NCI-H146 (cell line): ENCODE results near the gene ARHGAP10.
"Not testable (repeated sequence)": the region's sequence is repeated elsewhere in the genome, so short reads cannot be mapped to it uniquely, and the experiment has no call there.

Experiments
- DNase-seq: peaks from one replicate; lab custom pipeline; 2025; lab: John Stamatoyannopoulos, UW

Gene ARHGAP10

DNA sequence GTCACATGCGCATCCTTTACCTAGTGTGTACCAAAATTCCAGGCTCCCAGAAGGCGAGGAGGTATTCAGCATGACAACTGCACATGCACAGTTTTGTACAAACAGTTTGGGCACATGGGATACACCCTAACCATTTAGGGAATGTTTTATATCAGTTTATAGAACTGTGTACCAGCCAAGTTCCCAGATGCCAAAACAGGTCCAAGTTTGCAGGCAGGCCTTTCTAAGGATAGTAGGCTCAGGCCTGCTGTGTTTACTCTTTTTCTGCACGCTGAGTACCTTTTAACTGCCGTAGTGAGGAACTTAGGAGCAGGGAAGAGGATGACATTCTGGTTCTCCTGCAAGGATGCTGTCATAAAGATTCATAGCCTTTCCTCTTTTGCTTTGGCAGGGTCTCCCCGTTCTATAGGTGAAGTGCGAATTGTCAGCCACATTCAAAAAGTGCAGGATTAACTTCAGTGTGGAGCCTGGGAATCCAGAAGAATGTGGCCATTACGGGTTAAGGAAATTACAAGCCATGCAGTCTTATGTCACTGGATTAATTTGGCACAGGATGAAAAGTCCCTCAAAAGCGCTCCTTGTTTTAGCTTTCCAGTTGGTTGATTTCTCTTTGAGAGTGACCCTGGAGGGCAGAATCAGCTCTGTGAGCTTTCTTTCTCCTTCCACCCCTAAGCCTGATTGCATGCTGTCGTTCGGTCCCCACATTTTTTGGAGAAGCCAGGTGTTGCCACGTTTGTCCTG is 259.8 kb downstream of the ARHGAP10 start:
- no peak for DNase-seq

DNA sequence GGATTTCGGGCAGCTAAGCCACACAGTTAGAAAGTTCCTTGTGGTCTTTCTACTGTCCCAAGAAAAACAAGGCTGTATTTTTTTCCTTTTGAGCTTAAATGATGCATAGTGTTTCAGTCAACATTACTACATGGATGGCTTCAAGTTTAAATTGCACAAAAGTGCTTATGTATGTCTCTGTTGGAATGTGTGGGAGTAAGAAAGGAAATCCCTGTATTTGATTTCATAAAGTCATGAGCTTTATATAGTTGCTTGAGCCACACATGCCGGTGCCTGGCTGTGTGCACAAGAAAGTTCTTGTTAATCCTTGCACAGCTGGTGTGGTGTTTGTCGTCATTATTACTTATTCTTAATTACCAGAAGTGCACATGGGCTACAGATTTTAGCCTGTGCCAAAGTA is 262.2 kb downstream of the ARHGAP10 start:
- DNase-seq = no peak

DNA sequence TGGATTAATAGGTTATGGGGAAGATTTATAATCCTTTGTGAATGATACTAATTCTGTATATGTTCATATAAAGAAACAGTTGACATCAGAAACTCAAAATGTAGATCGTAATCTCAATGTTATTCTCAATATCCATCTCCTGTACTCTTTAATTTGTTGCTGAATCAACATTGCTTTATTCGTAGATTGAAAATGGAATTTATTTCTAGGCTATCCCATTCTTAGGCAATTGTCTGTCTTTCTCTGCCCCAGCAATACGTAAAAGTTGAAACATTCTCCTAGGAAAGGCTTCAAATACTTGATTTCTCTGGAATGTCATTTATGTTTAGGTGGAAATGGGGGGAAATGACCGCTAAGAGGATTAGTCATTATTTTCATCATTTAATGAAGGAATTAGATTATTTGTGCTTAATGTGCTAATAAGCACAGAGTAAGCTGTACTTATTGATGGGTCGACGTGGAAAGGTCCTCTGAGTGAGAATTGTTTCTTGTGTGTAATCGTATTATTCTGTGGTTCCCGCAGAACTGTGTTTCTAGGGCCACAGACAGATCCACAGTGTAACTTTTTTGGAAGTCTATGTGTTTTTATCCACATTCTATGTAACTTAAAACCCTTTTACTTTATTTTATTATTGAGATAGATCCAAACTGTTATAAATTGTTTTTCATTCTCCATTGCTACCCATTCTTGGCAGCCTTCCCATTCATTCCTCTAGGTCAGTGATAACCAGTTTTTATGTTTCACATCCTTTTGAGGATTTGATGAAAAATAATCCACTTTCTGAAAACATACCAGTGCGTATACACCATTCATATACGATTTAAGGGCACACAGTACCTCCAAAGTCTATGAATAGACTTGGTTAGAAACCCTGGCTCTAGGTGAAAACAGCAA is 262.9 kb downstream of the ARHGAP10 start:
- no peak for DNase-seq

DNA sequence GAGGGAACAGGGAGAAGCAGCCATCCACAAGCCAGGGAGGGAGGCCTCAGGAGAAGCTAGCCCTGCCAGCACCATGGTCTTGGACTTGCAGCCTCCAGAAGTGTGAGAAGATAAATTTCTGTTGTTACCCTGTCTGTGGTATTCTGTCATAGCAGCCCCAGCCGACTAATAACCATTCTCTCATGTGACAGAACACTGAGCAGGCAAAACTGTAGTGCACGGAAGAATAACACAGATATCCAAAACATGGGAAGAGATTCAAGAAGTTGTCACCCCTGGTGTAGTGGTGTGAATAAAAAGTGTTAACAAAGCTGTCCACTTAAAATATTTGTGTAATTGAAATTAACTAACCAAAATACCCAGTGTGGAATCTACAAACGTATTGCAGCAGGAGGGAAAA is 265.0 kb downstream of the ARHGAP10 start:
- DNase-seq = no peak

DNA sequence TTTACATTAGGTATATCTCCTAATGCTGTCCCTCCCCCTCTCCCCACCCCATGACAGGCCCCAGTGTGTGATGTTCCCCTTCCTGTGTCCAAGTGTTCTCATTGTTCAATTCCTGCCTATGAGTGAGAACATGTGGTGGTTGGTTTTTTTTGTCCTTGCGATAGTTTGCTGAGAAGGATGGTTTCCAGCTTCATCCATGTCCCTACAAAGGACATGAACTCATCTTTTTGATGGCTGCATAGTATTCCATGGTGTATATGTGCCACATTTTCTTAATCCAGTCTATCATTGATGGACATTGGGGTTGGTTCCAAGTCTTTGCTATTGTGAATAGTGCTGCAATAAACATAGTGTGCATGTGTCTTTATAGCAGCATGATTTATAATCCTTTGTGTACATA is 268.1 kb downstream of the ARHGAP10 start:
- DNase-seq = not testable (repeated sequence)

DNA sequence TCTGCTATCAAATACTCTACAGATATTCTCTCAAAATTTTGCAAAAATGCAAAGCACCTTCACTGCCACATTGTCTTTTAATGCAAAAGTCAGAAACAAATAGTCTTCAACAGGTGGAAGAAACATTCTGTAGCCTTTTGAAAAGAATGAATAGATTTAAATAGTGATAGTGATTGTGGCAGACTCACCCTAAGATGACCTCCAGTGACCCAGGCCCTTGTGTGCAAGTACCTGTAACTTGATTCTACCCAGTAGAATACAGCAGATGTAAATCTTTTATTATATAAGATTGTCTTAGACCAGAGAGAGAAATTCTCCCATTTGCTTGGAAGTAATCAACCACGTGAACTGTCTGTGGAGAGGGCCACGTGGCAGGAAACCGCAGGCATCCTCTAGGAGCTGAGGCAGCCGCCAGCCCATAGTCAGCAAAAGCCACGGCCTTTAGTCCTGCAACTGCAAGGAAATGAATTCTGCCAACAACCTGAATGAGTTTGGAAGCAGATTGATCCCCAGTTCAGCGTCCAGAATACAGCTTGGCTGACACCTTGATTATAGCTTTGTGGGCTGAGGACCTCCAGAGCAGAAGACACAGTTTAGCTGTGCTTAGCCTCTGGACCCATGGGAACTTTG is 272.5 kb downstream of the ARHGAP10 start:
- no peak for DNase-seq

DNA sequence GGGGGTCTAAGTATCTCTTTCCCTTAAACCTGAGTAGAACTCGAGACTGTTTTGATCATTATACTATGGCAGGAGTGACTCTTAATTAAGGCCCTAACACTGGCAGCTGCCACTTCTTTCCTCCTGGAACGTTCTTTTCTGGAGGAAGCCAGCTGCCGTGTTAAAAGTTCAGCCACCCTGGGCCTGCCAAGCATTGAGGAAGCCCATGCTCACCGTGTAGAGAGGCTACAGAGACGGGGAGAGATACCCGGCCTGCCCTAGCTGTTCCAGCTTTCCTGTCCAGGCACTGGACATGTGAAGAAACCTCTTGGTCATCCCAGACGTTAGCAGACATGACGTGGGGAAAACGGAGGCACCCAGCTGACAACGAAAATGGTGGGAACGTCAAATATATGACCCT is 274.1 kb downstream of the ARHGAP10 start:
- DNase-seq = no peak

DNA sequence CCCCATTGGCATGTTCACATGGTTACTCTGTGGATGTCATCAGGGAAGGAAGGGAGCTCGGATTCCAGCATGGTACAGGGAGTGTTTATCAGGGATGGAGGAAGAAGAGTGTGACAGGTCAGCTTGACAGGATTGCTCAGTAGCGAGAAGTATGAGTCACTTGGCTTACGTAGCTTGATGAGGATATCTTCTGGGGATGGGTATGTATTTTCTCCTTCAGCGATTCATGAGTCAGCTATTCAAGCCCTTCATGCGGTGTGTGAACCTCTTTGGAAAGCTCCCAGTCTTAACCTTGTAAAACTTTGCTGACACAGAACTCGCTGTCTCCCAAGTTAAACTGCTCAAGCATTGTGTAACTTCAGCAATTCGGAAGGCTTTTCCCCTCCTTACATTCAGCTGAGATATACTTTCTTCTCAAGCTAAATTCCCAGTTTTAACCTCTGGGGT is 275.4 kb downstream of the ARHGAP10 start:
- no peak for DNase-seq

DNA sequence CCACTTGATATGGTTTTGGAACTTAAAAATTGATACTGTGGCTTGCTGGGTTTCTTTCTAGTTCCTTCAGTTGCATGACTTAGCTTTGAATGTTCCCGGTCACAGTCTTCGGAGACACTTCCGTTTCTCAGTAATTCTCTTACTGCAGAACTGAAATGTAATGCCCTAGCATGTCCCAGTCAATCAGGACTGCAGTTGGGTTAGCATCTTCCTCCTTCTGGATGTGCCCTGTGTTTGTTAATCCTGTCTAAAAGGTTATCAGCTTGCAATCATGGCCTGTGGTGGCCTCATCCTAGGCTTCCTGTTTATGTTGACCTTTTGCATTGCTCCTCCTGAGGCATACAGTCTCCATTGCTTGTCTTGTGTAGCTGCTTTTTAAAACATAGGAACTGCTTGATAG is 275.9 kb downstream of the ARHGAP10 start:
- no peak for DNase-seq

DNA sequence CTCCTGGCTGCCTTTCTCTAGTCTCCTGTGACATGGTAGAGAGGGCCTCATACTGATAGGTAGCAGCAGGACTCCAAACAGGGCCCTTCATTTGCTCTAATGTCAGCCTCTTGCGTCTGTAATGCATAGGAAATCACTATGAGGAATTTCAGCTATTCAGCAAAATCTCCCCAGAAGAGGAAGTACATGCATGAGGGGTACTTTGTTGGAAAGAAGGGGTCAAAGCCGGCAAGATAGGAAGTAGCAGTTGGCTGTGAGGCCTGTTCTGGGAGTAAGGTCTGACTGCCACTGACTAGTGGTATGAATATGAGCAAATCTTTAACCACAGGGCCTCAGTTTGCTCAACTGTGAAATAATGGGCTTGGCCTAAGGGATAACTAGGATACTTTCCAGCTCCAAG is 283.2 kb downstream of the ARHGAP10 start:
- DNase-seq = no peak

DNA sequence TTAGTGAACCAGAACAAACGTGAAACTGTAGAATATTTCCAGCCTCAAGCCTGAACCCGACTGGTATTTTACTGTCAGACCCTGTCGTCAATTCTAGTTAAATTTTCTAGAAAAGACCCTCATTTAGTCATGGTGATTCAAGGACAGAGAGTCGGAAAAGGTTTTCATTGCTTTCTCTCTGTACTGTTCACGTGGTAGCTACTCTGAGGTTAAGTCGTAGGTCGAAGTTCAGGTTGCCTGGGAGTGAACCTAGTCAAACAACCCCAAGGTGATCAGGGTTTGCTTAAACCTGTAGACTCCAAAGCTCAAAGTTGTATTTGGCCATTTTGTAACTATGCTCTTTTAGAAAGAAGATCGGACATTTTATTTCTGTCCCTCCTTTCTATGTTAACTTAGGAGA is 283.6 kb downstream of the ARHGAP10 start:
- no peak for DNase-seq

DNA sequence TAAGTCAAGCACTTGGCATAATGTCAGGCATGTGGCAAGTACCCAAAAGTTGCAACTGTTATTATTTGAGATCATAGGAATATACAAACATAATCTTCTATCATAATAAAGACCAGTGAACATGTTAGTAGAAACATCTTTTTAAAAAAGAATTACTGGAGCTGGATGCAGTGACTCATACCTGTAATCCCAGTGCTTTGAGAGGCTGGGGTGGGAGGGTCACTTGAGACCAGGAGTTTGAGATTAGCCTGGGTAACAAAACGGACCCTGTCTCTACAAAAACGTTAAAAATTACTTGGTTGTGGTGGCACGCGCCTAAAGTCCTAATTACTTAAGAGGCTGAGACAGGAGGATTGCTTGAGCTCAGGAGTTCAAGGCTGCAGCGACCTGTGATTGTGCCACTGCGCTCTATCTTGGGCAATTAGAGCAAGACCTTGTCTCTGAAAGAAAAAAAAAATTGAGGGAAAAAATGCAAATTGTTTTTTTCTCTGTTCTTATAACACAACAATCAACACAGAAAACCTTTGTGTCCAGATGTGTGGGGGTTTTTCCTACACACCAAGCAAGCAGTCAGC is 284.3 kb downstream of the ARHGAP10 start:
- DNase-seq = no peak

DNA sequence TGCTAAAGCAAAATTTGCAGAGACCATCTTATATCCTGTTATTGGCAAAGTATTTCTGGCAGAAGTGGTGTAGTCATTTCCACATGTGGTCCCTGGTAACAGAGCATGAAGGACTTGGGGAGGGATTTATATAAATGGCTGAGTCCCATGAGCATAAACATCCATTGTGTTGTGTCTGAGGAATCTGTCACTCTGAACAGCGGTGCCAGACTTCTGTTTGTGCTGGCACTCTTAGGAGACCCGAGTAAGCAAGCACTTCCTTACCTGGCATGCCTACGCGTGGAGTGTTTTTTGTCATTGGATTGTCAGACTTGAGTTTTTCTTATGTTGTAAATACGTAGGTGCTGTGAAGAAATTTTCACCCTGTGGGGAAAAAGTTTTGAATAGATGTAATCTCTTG is 285.9 kb downstream of the ARHGAP10 start:
- no peak for DNase-seq

DNA sequence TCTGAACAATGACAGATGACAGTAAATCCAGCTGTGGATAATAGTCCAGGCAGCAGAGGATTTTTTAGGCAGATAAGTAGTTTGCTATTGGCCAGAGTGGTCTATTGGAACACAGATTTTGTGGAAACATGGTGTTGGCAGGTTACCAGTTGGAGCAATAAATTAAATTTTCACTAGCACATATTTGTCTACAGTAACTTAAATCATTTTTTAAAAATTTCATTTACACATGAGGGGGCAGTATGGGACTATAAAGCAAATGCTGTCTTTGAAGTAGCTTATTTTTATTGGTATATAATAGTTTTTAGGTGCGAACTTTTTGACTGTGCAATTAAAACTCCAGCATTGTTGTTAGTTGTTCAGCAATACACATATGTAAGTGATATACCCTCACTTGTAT is 289.8 kb downstream of the ARHGAP10 start:
- DNase-seq = no peak

DNA sequence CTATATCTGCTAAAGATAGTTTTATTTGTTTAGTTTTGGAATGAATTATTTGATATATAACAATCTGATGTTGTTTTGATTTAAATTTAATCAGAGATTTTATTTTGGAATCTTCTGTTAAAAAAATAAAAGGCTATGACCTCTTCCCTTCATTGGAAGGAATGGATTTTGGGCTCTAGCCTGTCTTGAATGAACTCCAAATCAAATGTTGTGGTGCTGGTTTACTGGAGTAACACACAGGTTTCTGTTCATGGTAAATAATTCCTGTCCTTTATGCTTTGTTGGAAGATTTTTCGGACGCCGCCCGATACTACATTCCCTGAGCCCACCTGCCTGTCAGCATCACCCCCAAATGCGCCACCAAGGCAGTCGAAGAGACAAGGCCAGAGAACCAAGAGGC is 291.1 kb downstream of the ARHGAP10 start:
- DNase-seq = no peak

DNA sequence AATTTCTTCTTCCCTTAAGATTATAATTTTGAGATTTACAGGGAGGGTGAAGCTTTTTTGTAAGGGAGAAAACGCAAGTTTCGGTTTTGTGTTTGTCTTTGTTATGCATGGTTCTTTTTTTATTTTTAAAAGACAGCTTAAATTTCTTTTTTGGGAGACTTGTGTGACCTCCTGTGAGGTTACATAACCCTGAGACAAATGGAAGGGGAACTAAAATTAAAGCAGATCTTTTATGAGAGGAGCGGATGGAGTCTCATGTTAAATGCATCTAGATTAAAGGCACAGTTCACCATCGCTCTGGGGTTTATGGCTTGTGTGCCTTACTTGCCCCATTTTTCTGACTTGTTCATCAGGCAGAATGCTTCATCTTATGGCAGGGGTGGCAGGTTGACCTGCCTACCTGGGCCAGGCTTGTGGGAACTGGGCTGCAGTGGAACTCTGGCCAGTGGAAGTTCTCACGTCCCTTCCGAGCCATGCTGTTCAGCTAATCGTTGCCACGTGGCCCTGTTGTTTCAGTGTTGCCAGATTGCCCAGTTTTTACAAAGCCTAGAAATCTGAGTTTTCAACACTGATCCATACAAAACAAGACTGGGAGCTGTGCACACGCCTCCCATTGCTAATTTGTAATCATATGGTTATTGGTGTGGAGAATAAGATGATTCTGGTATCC is 291.8 kb downstream of the ARHGAP10 start:
- no peak for DNase-seq

DNA sequence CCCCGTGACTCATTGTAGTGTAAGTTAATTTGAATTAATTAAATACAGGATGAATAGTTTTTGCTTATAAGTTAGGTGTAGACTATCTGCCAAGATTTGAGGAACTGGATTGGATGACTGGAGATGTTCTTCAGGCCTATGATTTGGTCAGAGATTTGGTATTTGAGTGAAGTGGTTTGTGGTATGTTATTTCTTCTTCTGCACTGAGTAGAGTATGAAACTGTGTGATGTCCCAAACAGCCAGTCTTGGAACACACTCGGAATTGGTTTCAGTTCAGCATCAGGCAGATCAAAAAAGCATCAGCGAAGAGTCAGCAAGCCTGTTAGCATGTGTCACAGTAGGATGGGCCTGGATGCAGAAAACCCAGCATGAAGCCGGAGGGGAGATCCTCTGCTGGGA is 294.1 kb downstream of the ARHGAP10 start:
- no peak for DNase-seq

DNA sequence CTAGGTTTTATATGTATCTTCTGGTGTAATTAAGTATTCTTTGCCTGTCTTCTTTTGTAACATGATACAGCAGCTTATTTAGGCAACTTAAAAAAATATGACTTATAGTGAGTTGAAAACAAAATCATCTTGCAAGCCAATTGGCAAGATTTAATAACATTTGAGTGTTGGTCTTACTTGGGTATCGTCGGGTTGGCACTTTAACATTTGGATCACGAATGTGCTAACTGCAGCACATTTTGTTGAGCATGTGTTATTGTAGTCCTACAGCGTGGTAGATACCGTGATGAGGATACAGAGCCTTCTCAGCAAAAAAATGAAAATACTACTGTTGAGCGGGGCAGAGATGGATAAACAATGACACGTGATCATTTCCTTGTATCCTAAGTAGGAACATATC is 295.3 kb downstream of the ARHGAP10 start:
- no peak for DNase-seq

DNA sequence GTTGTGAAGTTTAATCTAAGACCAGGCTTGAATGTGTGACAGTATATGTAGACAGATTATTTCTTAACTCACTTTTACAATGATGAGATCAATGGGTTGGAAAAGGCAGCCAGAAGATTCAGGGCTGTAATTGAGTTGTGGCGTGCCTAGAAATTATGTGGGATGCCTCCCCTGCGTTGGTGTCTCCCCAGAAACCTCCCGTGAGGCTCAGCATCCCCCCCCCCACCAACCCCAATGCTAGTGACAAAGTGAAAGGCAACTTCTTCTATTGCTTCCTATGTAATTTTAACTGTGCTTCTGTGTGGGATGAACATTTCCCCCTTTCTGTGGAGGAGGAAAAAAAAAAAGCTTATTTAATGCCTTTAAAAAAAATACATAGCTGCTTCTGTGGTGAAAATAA is 297.9 kb downstream of the ARHGAP10 start:
- no peak for DNase-seq

DNA sequence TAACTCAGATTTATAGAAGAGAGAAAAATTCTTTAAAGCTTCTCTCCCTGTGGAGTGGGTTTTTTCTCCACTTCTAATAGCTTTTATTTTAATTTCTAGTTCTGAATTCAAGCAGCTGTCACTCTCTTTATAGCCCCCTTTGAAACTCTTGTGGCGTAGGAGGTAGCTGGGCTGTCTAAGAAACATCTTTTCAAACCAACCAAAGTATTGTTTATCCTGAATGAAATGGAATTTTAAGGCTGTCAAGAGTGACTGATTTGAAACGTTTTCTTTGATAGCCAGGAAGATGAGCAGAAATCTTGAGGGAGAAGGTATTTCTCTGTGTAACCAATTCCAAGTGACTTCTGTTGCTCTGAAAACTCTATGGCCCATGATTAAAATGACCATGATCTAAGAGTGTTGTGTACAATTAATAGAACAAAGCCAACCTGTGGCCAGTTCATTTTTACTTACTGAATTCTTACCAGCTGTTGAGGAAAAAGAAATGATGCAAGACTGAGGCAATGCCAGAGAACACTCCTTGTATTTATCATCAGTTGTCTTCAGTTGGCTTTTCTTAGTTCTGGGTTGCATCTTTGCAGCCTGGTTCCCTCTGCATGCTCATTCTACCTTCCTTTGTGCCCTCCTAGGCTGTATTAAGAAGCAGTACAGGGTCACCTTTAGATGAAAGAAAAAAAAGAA is 298.4 kb downstream of the ARHGAP10 start:
- DNase-seq = no peak

DNA sequence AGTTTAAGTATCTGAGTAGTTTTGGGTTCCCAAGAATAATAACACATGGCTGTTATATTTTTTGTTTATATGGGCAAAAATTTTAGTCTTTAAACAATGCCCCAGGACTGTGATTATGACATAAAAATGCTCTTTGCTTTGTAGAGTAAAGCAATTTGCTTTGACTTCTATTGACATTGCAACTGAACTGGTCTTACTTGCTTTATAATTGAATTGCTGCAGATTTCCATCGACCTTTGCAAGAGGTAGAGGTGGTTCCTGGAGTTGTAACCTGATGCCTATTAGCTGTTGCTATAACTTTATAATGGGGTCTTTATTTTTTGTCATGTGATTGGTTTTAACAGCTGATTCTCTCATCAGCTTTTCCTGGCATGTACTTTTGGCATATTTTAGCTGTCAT is 302.9 kb downstream of the ARHGAP10 start:
- no peak for DNase-seq
